Skeletal muscle satellite cell (primary cell): Measurements from ENCODE around the gene UBB.

ENCODE experiments used
- H3K27me3 ChIP-seq: 2 replicates; pipeline ENCODE4 v1.7.0; 2013; ENCODE audit warnings: low read length; ENCODE audit not compliant: control insufficient read depth, insufficient read depth
- H3K36me3 ChIP-seq: 2 replicates; pipeline ENCODE4 v1.7.0; 2013; ENCODE audit warnings: mild to moderate bottlenecking, control low read depth, low read length; ENCODE audit not compliant: insufficient read depth
- H3K4me1 ChIP-seq: 2 replicates; pipeline ENCODE4 v1.7.0; 2013; ENCODE audit warnings: low read length; ENCODE audit not compliant: control insufficient read depth, insufficient read depth
- H3K4me2 ChIP-seq: 2 replicates; pipeline ENCODE4 v1.7.0; 2013; ENCODE audit warnings: mild to moderate bottlenecking, low read length
- H3K4me3 ChIP-seq: 2 replicates; pipeline ENCODE4 v1.7.0; 2013; ENCODE audit warnings: low read length
- H3K9ac ChIP-seq: 2 replicates; pipeline ENCODE4 v1.7.0; 2013; ENCODE audit warnings: mild to moderate bottlenecking, low read depth, low read length, moderate library complexity
- H3K9me3 ChIP-seq: replicated peaks from 2 replicates; pipeline ENCODE4 v1.7.0; 2013; ENCODE audit warnings: mild to moderate bottlenecking, control low read depth, low read length

The UBB gene

GRCh38 chr17:16419929-16420271 lies 39.0 kb downstream of the UBB start:
- H3K4me3 ChIP-seq: peak overlapping the region; percentile 55
- no peaks in the 10 kb centered on the region for H3K27me3 ChIP-seq
- H3K9me3 ChIP-seq: no peaks in the 10 kb centered on the region
- peak overlapping the region; percentile 82 for H3K4me2 ChIP-seq
- peaks cover 48% of the 10 kb centered on the region for H3K4me1 ChIP-seq
- H3K36me3 ChIP-seq: peaks cover 44% of the 10 kb centered on the region
- peak overlapping the region; percentile 71 for H3K9ac ChIP-seq

DNA sequence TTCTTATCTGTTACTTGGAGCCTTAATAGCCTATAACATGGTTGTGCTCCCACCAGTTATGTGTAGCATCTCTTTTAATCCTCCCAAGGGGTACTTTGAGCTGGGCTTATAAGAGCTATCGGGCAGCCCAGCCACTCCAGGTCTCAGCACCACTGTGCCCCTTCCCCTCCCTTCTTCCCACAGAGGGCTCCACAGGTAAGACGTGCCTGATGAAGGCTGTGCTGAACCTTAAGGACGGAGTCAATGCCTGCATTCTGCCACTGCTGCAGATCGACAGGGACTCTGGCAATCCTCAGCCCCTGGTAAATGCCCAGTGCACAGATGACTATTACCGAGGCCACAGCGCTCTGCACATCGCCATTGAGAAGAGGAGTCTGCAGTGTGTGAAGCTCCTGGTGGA lies 41.5 kb downstream of the UBB start:
- Histone ChIP-seq H3K4me1 (peaks cover 36% of the 10 kb centered on the region), H3K9ac (no peak overlapping the region), H3K9me3 (no peaks in the 10 kb centered on the region), H3K27me3 (no peaks in the 10 kb centered on the region), H3K4me2 (no peak overlapping the region), H3K4me3 (no peak overlapping the region), H3K36me3 (peaks cover 66% of the 10 kb centered on the region)

DNA sequence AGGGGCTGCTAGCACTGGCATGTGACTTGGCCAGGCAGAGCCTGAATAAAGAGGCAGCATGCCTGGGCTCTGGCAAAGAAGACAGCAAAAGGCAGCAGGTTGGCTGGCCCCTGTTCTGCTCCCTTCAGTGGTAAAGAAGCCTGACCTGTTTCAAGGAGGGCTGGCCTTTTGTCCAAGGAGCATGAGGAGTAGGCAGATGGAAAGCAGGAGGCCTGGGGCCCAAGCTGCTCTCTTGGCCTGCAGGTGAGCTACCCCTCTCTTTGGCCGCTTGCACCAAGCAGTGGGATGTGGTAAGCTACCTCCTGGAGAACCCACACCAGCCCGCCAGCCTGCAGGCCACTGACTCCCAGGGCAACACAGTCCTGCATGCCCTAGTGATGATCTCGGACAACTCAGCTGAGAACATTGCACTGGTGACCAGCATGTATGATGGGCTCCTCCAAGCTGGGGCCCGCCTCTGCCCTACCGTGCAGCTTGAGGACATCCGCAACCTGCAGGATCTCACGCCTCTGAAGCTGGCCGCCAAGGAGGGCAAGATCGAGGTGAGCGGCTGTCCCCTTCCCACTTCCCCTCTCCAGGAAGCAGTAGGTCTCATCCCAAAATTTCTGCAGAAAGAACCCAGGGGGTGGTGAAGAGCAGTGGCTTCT lies 42.5 kb downstream of the UBB start:
- Histone ChIP-seq H3K4me1 (peaks cover 26% of the 10 kb centered on the region), H3K9me3 (no peaks in the 10 kb centered on the region), H3K27me3 (no peaks in the 10 kb centered on the region), H3K4me2 (no peak overlapping the region), H3K9ac (no peak overlapping the region), H3K36me3 (peaks cover 65% of the 10 kb centered on the region), H3K4me3 (no peak overlapping the region)

DNA sequence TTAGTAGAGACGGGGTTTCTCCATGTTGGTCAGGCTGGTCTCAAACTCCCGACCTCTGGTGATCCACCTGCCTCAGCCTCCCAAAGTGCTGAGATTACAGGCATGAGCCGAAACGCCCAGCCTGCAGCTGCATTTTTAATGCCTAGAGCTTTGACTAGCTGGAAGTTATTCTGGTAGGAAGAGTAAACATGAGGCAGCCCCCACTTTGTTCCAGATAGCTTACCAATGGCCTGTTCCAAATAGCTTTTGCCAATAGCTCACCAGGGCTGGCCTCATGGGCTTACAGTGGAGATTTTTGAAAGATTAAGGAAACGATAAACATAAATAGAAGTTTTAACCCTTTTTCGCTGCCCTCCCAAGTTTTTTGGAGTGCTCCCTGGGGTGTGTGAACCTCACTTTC lies 44.3 kb downstream of the UBB start:
- no peak overlapping the region for H3K4me3 ChIP-seq
- H3K4me2 ChIP-seq: no peak overlapping the region
- H3K9ac ChIP-seq: no peak overlapping the region
- peaks cover 76% of the 10 kb centered on the region for H3K36me3 ChIP-seq
- H3K27me3 ChIP-seq: no peaks in the 10 kb centered on the region
- H3K9me3 ChIP-seq: no peaks in the 10 kb centered on the region
- H3K4me1 ChIP-seq: peaks cover 8% of the 10 kb centered on the region

DNA sequence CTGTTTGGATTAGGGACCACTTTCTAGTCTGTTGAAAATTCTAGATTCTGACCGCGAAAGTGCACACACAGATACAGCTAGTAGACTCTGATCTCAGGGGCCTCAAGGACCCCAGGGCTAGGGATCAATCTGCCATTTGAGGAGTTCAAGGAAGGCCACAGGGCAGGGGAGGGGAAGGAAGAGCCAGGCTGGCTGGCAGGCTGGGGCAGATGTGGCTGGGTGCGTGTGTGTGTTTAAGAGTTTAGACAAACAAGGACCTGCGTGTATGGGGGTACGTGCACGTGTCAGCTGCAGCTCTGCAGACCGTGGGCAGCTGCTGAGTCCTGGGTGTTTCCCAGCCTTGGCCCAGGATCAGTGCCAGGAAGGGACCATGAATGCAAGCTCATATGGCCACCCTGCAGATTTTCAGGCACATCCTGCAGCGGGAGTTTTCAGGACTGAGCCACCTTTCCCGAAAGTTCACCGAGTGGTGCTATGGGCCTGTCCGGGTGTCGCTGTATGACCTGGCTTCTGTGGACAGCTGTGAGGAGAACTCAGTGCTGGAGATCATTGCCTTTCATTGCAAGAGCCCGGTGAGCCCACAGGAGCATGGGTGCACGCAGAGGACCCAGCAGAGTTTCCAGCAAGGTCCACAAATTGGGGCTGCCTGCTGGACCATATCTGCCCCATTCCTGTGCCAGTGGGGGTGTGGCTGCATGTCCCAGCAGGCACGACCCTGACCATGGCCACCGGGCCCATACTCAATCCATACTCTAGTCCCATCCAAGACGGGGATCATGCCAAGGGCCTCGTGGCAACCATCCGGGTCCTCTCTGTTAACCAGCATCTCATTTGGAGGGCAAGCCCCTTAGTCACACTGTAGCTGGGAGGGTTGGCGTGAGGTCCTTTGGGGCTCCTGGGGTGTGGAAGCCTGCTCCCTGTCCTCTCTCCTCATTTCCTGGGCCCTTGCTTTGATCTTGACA lies 45.1 kb downstream of the UBB start:
- no peak overlapping the region for H3K4me3 ChIP-seq
- H3K36me3 ChIP-seq: peaks cover 68% of the 10 kb centered on the region
- no peak overlapping the region for H3K9ac ChIP-seq
- H3K9me3 ChIP-seq: no peaks in the 10 kb centered on the region
- H3K27me3 ChIP-seq: no peaks in the 10 kb centered on the region
- H3K4me2 ChIP-seq: no peak overlapping the region
- no peaks in the 10 kb centered on the region for H3K4me1 ChIP-seq

GRCh38 chr17:16427020-16427419 lies 46.1 kb downstream of the UBB start:
- no peaks in the 10 kb centered on the region for H3K4me1 ChIP-seq
- no peak overlapping the region for H3K9ac ChIP-seq
- H3K27me3 ChIP-seq: no peaks in the 10 kb centered on the region
- H3K36me3 ChIP-seq: peaks cover 67% of the 10 kb centered on the region
- H3K9me3 ChIP-seq: no peaks in the 10 kb centered on the region
- no peak overlapping the region for H3K4me2 ChIP-seq
- H3K4me3 ChIP-seq: no peak overlapping the region

DNA sequence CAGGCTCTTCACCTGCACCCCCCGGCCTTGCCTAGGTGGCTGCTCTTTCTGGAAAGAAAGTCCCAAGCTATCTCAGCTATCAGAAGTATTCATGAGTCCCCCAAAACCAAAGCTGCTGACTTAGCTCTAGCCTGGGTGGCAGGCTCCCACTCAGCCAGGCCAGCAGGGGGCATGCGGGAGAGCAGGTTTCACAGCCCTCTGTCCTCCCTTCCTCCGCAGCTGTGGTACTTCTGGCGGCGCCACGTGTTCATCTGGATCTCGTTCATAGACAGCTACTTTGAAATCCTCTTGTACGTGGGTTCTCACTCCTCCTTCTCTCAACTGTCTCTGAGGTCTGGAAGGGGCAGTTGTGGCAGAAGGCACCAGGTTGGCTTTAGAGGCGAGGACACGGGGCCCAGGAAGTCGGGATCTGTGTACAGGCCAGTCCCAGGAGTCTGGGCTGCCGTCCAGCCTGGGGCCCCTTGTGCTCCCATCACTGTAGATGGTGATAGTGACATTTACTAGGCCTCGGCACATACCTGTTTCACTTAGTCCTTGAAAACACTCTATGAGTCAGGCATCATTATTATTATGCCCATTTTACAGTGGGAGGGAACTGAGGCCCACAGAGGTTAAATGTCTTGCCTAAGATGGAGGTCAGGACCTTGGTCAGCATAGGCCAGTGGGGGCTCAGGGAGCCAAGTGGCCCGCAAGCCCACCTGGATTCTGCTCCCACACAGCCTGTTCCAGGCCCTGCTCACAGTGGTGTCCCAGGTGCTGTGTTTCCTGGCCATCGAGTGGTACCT lies 47.4 kb downstream of the UBB start:
- no peaks in the 10 kb centered on the region for H3K4me1 ChIP-seq
- peaks cover 64% of the 10 kb centered on the region for H3K36me3 ChIP-seq
- no peaks in the 10 kb centered on the region for H3K9me3 ChIP-seq
- no peak overlapping the region for H3K4me2 ChIP-seq
- no peak overlapping the region for H3K4me3 ChIP-seq
- no peaks in the 10 kb centered on the region for H3K27me3 ChIP-seq
- H3K9ac ChIP-seq: no peak overlapping the region

DNA sequence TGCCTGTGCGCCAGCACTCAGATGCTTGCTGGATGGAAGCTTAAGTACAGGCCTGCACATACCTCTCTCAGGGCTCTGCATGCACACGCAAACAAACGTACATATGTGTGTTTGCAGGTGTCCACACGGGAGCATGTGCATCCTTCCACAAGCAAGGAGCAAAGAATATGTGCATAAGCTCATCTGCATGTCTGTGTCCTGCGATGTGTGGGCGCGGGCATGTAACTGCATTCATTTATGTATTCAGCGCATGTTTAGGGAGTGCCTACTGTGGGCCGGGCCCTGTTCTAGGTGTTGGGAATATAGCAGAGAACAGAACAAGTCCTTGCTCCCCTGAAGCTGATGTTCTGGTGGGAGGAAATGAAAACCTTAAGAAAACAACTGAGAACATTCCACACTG lies 48.2 kb downstream of the UBB start:
- Histone ChIP-seq H3K36me3 (peaks cover 66% of the 10 kb centered on the region), H3K4me2 (no peak overlapping the region), H3K4me3 (no peak overlapping the region), H3K27me3 (no peaks in the 10 kb centered on the region), H3K9me3 (no peaks in the 10 kb centered on the region), H3K4me1 (no peaks in the 10 kb centered on the region), H3K9ac (no peak overlapping the region)

DNA sequence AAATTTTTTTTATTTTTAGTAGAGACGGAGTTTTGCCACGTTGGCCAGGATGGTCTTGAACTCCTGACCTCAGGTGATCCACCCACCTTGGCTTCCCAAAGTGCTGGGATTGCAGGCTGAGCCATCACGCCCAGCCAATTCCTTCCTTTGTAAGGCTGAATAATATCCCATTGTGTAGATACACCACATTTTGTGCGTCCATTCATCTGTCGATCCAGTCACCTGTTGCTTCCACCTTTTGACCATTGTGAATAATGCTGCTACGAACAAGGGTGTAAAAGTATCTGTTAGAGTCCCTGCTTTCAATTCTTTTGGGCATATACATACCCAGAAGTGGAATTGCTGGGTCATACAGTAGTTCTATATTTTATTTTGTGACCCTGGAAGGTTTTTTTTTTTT lies 49.8 kb downstream of the UBB start:
- H3K36me3 ChIP-seq: peaks cover 60% of the 10 kb centered on the region
- H3K9ac ChIP-seq: no peak overlapping the region
- no peak overlapping the region for H3K4me2 ChIP-seq
- H3K4me1 ChIP-seq: no peaks in the 10 kb centered on the region
- H3K27me3 ChIP-seq: no peaks in the 10 kb centered on the region
- H3K4me3 ChIP-seq: no peak overlapping the region
- no peaks in the 10 kb centered on the region for H3K9me3 ChIP-seq

DNA sequence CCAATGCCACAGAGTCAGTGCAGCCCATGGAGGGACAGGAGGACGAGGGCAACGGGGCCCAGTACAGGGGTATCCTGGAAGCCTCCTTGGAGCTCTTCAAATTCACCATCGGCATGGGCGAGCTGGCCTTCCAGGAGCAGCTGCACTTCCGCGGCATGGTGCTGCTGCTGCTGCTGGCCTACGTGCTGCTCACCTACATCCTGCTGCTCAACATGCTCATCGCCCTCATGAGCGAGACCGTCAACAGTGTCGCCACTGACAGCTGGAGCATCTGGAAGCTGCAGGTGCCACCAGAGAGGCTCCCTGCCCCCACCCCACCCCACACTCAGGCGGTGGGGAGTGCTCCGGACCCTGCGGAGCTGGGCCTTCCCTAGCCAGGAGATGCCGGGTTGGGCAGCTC lies 51.1 kb downstream of the UBB start:
- no peak overlapping the region for H3K4me3 ChIP-seq
- H3K9ac ChIP-seq: no peak overlapping the region
- no peaks in the 10 kb centered on the region for H3K27me3 ChIP-seq
- no peak overlapping the region for H3K4me2 ChIP-seq
- H3K36me3 ChIP-seq: peaks cover 47% of the 10 kb centered on the region
- H3K9me3 ChIP-seq: no peaks in the 10 kb centered on the region
- no peaks in the 10 kb centered on the region for H3K4me1 ChIP-seq
